NCI-H1417 treated with DMSO at 0.1 percent for 48 hours (cell line): ENCODE measurements around the gene DECR2.
"Not testable (repeated sequence)": the region's sequence is repeated elsewhere in the genome, so short reads cannot be mapped to it uniquely, and the experiment has no call there.

Experiments used
- DNase-seq: peaks from one replicate; lab custom pipeline; 2025; lab: John Stamatoyannopoulos, UW

The DECR2 gene

DNA sequence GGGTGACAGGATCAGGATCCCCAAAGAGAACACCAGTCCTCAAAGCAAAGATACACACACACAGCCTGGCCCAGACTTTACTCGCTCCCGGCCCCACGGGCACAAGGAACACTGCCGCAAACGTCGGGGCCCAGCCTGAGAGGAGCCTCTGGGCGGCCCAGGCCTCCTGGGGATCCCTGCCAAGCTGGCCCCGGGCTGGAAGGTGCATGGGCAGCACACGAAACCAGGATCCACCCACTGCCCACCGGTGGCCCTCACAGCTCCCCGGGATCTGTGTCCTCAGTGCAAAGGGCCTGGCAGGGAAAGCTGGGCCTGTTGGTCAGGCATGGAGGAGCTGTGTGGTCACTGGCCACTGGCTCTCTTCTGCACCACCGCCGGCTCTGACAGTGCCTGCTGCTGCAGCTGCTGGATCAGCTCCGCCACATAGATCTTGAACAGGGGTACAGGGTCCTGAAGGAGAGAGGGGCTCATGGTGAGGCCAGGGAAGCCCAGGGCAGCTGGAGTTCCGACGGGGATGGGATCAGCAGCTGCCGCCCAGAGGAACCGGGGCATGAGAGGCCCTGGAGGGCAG lies 34.3 kb upstream of the DECR2 start:
- no peak for DNase-seq

DNA sequence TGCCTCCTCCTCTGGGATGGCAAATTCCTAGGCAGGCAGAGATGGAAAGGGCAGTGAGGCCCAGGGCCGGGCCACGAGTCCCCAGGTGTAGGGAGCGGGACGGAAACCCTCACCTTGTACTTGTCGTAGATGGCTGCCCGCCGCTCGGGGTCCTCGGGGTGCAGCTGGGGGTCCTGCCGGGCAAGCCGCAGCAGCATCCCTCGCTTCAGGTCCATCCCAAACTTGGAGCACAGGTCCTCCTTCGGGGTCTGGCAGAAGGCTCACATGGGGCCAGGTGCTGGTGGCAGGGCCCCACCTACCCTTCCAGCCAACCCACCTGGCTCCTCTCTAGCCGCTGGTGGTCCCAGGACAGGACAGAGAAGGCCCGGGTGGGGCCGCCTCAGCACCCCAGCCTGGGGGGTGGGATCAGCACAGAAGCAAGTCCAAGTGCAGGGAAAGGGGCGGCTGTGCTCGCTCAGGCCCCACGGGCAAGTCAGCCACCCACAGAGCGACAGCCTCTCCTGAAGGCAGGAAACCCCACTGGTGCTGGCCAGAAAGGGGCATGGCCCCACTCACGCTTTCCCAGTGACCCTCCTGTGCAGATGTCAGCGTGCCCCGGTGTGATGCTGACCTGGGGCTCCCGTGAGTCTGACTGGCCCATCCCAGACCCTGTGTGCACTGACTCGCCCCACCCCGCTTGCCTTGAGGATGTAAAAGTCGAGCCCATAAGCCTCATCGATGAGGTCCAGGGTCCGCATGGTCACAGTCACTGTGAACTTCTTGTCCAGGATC lies 33.1 kb upstream of the DECR2 start:
- DNase-seq = no peak

GRCh38 chr16:369275-369865 lies 32.3 kb upstream of the DECR2 start:
- no peak for DNase-seq

DNA sequence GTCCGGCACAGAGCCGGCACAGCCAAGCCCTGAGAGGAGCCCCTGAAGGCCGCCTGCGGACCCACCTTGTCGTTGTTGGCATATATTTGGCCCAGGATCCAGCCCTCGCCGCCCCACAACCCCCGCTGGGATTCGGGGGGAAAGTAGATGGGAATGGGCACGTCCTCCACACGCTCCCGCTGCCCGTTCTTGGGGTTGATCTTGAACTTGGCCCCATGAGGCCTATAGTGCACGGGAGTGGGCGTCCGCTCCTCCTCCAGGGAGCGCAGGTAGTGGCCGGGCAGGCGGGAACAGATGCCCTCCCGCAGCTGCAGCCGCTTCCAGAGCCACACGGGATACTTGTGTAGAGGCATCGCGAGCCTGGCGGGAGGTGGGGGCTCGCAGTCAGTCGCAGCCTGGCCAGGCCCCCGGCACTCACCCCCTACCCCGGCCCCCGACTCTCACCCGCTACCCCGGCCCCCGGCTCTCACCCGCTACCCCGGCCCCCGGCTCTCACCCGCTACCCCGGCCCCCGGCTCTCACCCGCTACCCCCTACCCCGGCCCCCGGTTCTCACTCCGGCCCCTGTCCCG lies 31.7 kb upstream of the DECR2 start:
- no peak for DNase-seq

DNA sequence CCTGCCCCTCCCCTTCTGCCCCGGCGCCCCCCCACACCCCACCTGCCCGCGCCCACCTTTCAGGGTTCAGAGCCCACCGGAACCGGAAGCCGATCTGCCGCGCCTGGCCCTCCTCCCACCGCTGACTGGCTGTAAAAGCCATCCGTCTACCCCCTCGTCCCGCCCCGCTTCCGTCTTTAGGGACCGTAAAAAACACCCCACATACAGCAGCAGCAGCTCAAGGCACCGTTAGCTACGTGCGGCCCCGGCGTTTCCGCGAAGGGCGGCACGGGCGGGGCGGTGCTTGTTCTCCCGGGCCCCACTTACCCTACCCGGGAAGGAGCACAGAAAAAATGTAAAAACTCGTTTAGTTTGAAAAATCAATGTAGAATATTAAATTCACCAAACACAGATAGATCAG lies 31.2 kb upstream of the DECR2 start, which contains the start of gene MRPL28:
Gene MRPL28 (minus strand): TSS at position 96 of the 400 bp plus-strand sequence. CDS start 320 bp downstream, outside the sequence.
- DNase-seq = peak; percentile 56

DNA sequence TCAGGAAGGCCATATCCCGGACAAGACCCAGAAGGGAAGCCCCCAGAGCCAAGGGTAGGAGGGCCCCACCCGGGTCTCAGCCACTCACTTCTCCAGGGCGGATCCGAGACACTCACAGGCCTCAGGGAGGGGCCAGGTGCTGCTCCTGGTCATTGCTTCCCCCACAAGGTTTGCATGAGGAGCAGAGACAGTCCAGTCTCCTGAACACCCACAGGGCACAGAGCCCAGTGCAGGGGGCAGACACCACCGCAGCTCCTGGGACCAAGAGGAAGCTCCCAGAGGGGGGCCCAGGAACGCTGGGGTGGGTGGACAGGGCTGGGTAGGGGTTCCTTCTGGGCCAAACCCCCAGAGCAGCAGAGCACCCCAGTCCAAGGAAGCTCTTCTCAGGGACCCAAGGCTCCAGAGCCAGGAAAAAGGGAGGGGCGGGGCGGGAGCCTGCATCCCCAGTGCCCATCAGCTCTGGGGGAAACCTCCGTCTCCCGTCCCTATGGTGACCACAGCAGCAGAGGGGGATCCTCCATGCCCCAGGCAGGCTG lies 30.6 kb upstream of the DECR2 start:
- DNase-seq = no peak

- no peak for DNase-seq
Observed at GRCh38 chr16:371515-372301, 30.0 kb upstream of the DECR2 start.

- DNase-seq = no peak
Observed at GRCh38 chr16:372302-372983, 29.2 kb upstream of the DECR2 start.

- DNase-seq = no peak
Observed at GRCh38 chr16:373020-373598, 28.6 kb upstream of the DECR2 start.

DNA sequence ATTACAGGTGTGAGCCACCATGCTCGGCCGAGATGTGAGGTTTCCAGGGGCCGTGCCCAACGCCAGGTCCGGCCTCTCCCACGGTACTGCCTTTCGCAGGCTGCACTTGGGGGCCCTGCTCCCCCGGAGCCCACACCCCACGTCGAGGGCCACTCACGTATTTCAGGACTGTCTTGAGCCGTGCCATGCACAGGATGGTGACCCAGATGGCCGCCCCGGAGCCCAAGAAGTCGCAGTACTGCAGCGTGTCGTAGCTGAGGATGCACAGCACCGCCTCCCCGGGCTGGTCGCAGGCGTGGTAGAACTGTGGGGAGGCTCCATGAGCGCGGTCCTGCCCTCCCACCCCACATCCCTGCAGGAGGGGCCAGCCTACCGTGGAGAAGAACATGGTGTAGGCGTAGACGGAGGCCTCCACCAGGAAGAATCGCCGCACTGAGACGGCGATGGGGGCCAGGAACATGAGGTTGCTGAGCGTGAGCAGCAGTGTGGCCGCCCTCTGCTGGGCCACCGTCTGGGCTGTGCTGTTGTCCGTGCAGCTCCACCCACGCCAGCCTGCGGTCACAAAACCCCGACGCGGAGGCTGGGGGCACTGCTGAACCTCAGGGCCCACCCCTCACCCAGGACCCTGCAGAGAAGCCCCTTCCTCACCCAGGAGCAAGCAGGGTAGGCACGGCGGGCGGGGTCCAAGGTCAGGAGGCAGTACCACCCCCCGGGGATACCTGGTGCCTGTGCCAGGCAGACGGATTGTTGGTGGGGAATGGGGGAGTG lies 27.7 kb upstream of the DECR2 start:
- DNase-seq = no peak

GRCh38 chr16:374616-374926 lies 27.1 kb upstream of the DECR2 start:
- DNase-seq = no peak

GRCh38 chr16:375212-375611 lies 26.5 kb upstream of the DECR2 start:
- DNase-seq = no peak

DNA sequence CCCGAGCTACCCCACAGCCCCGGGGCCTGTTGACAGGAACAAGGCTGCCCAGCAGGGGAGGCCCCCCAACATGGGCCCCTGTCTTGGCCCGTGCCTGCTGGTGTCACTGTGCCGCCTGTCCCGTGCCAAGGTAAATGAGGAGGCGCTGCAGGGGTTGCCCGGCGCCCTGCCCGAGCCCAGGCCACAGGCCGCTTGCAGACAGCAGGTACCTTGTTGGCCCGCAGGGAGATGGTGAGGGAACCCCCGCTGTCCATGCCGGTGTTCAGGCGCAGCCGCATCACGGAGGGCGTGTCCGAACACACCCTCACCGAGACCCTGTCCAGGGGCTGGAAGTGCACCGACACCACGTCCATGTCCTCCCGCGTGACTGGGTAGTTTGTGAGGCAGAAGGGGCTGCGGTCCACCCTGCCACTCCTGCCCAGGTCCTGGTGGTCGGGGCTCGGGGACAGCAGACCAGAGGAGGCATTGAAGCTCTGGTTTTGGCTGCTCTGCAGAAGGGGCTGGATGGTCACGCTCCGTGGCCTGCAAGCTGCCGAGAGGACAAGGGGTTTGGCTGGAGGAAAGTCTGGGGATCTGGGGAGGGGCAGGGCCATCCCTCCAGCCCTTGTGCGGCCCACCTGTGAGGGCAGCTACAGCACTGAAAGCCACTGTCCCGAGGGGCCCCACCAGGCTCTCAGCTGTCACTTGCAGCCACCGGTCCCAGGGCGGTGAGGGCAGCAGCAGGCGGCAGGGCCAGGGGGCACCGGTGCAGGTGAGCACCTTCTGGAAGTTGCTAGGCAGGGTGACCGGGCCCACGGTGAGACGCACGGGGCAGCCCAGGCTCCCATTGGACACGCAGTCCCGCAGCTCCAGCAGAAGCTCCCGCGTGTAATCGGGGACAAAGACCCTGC lies 25.5 kb upstream of the DECR2 start:
- no peak for DNase-seq

GRCh38 chr16:376817-377418 lies 24.8 kb upstream of the DECR2 start:
- no peak for DNase-seq

DNA sequence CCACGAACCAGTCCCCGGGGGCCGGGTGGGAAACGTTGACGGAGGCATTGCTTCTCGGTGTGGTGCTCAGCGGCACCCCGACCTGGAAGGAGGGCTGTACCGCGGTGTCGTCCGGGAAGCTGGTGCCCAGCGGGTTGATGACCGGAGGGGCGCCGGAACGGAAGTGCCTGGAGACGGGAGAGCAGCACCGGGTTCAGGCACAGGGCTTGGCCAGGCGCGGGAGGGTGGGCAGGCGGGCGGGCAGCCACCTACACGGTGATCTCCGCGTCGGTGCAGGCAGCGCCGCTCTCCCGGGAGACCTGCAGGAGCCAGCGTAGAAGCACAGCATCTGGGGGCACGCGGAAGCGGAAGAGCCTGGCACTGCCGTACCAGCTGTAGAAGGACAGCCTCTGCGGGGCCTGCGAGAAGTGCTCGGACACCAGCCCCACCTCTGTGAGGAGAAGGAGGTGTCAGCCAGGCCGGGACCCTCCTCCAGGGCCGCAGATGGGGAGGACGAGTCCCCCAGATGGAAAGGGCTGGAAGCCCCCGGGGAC lies 24.2 kb upstream of the DECR2 start:
- DNase-seq = no peak

DNA sequence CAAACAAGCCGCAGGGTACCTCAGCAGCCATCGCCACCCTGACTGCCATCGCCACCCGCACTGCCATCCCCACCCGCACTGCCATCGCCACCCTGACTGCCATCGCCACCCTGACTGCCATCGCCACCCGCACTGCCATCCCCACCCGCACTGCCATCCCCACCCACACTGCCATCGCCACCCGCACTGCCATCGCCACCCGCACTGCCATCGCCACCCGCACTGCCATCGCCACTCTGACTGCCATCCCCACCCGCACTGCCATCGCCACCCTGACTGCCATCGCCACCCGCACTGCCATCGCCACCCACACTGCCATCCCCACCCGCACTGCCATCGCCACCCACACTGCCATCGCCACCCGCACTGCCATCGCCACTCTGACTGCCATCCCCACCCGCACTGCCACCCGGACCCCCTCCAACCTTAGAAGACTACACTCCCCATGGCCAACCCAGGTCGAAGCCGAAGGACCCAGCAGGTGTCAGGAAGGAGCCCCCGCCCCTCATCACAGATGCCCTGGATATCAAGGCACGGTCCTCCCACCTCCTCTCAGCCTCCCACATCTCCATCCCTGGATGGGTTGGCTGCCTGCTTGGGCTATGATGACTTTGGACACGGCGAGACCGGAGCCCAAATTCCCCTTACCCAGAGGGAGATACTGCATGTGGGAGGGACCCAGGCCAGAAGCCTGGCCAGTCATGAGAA lies 23.4 kb upstream of the DECR2 start:
- DNase-seq = not testable (repeated sequence)

- DNase-seq = no peak
Observed at GRCh38 chr16:378821-379182, 22.9 kb upstream of the DECR2 start.
